ENCODE measurements around the gene LMO1. TPM values are rescaled to one million over a fixed set of nuclear protein-coding genes. Genes with fewer than 3 reads are reported as not detected.

LMO1 gene
- total RNA-seq, 1 experiment from 2014 or later, result 0.27 TPM

DNA sequence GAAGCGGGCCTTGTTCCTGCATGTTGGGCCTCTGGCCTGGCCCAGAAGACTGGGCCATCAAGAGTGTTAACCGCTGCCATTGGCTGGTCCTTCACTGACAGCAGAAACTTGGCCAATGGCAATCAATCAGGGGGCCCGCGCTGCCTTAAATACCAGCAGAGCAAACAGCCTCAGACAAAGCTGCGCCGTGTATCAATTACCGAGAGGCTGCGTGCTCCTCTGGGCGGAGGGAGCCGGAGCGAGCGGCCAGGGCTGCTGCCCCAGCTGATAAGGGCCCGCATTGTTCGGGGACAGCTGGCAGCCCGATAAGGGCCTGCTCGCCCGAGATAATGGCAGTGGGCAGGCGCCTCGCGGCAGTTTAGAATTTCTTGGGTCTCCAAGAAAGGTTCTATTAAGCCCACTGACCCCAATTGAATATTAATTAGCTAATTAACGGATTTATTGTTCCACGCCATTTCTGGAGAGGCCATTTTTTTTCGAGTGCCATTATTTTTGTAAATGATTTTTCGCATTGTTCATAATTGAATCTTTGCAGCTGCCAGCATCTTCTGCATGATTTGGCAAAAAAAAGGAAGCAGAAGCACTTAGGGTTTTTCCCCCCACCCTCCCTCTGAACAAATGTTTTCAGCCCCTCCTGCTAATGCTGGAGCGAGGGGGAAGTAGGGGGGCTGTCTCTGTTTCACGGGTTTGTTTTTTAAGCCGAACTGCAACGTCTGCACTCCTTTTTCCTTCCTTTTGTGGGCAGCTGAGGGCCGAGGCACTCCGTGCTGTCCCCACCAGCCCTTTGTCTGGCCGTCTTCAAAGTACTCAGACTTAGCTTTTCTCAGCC lies 57.2 kb downstream of the LMO1 start:
- H3K4me2 ChIP-seq (ENCODE audit: low read length), result no peak overlapping the region
- no peaks in the 10 kb centered on the region for H3K9me3 ChIP-seq (ENCODE audit: control insufficient read depth in 1 of 2, insufficient read depth in 1 of 2, low read depth in 1 of 2, low read length in 2 of 2)
- no TSS peak for BruUV-seq (replicated peaks)
- no peaks in the 10 kb centered on the region for H3K27me3 ChIP-seq (ENCODE audit: insufficient read depth, low read length)
- no peak overlapping the region for H2AFZ ChIP-seq (ENCODE audit: low read depth, low read length, poor library complexity, severe bottlenecking)
- ChIA-PET POLR2A (no interaction called here), RAD21 (ENCODE audit: low non-redundant PET in 1 of 2, low total read pairs in 2 of 2, uncharacterized antibody in 2 of 2, unreplicated experiment in 2 of 2) (no interaction called here), CTCF (no interaction called here)
- no peaks in the 10 kb centered on the region for H4K20me1 ChIP-seq (ENCODE audit: insufficient read depth)
- no peak for DNase-seq (ENCODE audit: low read depth, low spot score)
- no peak for ATAC-seq
- H3K9ac ChIP-seq (ENCODE audit: low read length), result no peak overlapping the region
- intact Hi-C loops (cut with micrococcal nuclease), result no loop called here
- no peaks in the 10 kb centered on the region for H3K4me1 ChIP-seq (ENCODE audit: control insufficient read depth in 1 of 2, insufficient read depth in 2 of 2, low read length in 2 of 2)
- no peaks in the 10 kb centered on the region for H3K9me2 ChIP-seq (ENCODE audit: insufficient read depth)
- H3K27ac ChIP-seq (ENCODE audit: low read depth, low read length), result no peak overlapping the region
- TF ChIP-seq, protein P1, sequence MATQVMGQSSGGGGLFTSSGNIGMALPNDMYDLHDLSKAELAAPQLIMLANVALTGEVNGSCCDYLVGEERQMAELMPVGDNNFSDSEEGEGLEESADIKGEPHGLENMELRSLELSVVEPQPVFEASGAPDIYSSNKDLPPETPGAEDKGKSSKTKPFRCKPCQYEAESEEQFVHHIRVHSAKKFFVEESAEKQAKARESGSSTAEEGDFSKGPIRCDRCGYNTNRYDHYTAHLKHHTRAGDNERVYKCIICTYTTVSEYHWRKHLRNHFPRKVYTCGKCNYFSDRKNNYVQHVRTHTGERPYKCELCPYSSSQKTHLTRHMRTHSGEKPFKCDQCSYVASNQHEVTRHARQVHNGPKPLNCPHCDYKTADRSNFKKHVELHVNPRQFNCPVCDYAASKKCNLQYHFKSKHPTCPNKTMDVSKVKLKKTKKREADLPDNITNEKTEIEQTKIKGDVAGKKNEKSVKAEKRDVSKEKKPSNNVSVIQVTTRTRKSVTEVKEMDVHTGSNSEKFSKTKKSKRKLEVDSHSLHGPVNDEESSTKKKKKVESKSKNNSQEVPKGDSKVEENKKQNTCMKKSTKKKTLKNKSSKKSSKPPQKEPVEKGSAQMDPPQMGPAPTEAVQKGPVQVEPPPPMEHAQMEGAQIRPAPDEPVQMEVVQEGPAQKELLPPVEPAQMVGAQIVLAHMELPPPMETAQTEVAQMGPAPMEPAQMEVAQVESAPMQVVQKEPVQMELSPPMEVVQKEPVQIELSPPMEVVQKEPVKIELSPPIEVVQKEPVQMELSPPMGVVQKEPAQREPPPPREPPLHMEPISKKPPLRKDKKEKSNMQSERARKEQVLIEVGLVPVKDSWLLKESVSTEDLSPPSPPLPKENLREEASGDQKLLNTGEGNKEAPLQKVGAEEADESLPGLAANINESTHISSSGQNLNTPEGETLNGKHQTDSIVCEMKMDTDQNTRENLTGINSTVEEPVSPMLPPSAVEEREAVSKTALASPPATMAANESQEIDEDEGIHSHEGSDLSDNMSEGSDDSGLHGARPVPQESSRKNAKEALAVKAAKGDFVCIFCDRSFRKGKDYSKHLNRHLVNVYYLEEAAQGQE (IDR thresholded peaks at IDR 0.05; ENCODE audit: low read depth), result no peak
- TF ChIP-seq EZH2phosphoT487 (IDR thresholded peaks at IDR 0.05; ENCODE audit: borderline replicate concordance) (no peak), POLR2A (IDR thresholded peaks at IDR 0.05; ENCODE audit: borderline replicate concordance, extremely low read depth, insufficient read depth, insufficient read length) (no peak), RAD21 (IDR thresholded peaks at IDR 0.05; ENCODE audit: low read depth) (no peak), SP1 (IDR thresholded peaks at IDR 0.05; ENCODE audit: low read depth) (no peak), JUND (IDR thresholded peaks at IDR 0.05) (no peak), YY1 (IDR thresholded peaks at IDR 0.05; ENCODE audit: extremely low read depth, insufficient replicate concordance, low read depth, low read length) (no peak), EZH2 (IDR thresholded peaks at IDR 0.05) (no peak), ELF1 (IDR thresholded peaks at IDR 0.05; ENCODE audit: borderline replicate concordance, low read depth) (no peak), FOSL1 (IDR thresholded peaks at IDR 0.05; ENCODE audit: low read depth) (no peak), SIN3A (IDR thresholded peaks at IDR 0.05; ENCODE audit: low read depth) (no peak), CEBPB (IDR thresholded peaks at IDR 0.05; ENCODE audit: low read depth) (no peak), CBX3 (IDR thresholded peaks at IDR 0.05; ENCODE audit: low read depth) (no peak), ZNF274 (IDR thresholded peaks at IDR 0.05; ENCODE audit: low read depth, low read length) (no peak), SRF (IDR thresholded peaks at IDR 0.05; ENCODE audit: low read depth) (no peak)
- TF ChIP-seq, protein P2, sequence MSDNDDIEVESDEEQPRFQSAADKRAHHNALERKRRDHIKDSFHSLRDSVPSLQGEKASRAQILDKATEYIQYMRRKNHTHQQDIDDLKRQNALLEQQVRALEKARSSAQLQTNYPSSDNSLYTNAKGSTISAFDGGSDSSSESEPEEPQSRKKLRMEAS (IDR thresholded peaks at IDR 0.05), result no peak
- TF ChIP-seq, protein P3, sequence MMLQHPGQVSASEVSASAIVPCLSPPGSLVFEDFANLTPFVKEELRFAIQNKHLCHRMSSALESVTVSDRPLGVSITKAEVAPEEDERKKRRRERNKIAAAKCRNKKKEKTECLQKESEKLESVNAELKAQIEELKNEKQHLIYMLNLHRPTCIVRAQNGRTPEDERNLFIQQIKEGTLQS (IDR thresholded peaks at IDR 0.05), result no peak
- TF ChIP-seq, protein P4, sequence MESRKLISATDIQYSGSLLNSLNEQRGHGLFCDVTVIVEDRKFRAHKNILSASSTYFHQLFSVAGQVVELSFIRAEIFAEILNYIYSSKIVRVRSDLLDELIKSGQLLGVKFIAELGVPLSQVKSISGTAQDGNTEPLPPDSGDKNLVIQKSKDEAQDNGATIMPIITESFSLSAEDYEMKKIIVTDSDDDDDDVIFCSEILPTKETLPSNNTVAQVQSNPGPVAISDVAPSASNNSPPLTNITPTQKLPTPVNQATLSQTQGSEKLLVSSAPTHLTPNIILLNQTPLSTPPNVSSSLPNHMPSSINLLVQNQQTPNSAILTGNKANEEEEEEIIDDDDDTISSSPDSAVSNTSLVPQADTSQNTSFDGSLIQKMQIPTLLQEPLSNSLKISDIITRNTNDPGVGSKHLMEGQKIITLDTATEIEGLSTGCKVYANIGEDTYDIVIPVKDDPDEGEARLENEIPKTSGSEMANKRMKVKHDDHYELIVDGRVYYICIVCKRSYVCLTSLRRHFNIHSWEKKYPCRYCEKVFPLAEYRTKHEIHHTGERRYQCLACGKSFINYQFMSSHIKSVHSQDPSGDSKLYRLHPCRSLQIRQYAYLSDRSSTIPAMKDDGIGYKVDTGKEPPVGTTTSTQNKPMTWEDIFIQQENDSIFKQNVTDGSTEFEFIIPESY (IDR thresholded peaks at IDR 0.05; ENCODE audit: extremely low read depth, insufficient replicate concordance, low read length), result no peak
- no peaks in the 10 kb centered on the region for H3K36me3 ChIP-seq (ENCODE audit: control insufficient read depth in 1 of 2, insufficient read depth in 2 of 2, low read length in 2 of 2)
- no peaks in the 10 kb centered on the region for H3K79me2 ChIP-seq (ENCODE audit: insufficient read depth, low read length)
- no peak overlapping the region for H3K4me3 ChIP-seq (replicated peaks in 1 of 2; ENCODE audit: low read depth in 1 of 2, low read length in 2 of 2)

Data from HCT116 (cell line).